ENCODE measurements around the gene CFAP299.

- TF ChIP-seq EP300 (IDR thresholded peaks at IDR 0.05) (no peak), CTCF (IDR thresholded peaks at IDR 0.05) (no peak), POLR2A (IDR thresholded peaks at IDR 0.05) (no peak), POLR2AphosphoS5 (IDR thresholded peaks at IDR 0.05) (no peak)
These were observed 587.4 kb downstream of the CFAP299 start for GRCh38 chr4:80922941-80923340.
